Stimulated activated CD8-positive, alpha-beta memory T cell treated with anti-CD3 and anti-CD28 coated beads, Interleukin-4, amount 100 ng/mL, for 24 hours (primary cell): Measurements from ENCODE around the gene NPAS3.

Experiments used
- DNase-seq: peaks from one replicate; pipeline ENCODE4 v3.0.0-alpha.2; 2020; ENCODE audit warnings: low read depth

The NPAS3 gene

DNA sequence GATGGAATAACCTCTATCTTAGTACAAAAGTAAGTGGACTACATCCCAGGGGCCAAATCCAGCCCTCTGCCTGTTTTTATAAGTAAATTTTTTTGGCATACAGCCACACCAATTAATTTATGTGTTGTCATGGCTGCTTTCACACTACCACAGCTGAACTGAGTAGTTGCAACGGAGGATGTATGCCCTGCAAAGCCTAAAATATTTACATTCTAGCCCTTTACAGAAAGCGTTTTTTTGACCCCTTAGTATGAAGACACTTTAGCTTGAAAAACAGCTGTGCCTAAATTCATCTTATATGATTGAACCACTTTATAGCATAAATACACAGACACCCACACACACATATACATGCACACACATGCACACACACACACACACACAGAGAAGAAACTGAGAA lies 510.6 kb downstream of the NPAS3 start:
- no peak for DNase-seq

DNA sequence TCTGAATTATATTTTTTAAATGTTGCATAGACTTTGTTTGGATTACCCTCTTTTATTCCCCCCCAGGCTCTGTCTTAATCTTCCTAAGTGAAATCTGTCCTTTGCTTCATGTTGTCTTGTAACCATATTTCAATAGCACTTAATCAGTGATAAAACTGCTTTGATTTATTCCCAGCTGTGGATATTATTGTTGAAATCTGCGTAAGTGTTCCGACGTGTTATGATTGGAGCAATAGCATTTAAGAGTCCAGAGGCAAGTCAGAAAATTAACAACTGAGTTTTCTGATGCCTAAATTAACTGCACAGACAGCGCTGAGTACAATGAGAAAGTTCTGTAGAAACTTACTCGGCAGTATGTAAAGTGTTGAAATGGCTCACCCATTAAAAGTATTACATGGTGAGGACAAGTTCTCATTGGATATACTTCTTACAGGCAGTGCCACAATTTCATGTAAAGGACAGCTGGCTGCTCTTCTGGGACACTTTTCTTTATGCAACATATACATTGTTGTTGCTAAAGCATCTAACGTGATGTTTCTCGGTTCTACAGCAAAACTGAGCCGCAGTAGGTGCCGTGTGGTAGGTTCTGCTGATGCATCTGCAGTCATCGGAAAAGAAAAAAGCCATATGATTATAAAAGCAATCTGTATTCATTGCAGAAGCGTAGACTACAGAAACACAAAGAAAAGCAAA lies 511.2 kb downstream of the NPAS3 start:
- DNase-seq, result no peak

DNA sequence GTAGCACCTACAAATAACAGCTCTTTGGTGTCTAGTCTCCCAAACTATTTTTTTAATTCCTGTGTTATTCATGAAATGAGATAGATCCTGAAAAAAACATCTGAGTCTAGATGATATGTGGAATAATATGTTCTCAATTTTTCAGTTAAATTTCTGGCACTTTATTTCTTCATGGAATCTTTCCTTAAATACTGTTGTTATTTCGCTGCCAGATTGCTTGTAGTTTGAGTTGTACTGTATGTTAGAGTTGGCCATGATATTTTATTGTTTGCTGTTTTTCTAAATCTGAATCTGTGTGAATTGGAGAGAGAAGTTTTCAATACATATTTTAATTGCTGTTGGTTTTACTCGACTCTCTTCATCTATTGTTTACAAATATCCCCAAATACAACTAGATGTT lies 511.7 kb downstream of the NPAS3 start:
- DNase-seq, result no peak

DNA sequence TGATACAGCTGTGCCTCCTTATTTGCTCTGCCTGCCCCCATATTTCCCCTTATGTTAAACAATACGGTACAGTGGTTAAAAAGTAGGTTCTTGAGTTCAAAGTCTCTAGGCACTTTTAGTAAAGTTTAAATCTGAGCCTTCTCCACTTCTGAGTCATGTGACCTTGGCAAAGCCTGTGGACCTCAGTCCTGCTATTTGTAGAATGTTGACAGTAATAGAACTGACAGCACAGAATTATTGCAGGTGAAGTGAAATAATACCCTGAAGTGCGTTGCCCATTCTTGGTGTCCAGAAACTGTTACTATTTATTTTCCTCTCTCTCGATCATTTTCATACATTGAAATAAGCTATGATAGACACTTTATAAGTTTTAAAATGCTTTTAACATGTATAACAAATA lies 512.5 kb downstream of the NPAS3 start:
- no peak for DNase-seq

DNA sequence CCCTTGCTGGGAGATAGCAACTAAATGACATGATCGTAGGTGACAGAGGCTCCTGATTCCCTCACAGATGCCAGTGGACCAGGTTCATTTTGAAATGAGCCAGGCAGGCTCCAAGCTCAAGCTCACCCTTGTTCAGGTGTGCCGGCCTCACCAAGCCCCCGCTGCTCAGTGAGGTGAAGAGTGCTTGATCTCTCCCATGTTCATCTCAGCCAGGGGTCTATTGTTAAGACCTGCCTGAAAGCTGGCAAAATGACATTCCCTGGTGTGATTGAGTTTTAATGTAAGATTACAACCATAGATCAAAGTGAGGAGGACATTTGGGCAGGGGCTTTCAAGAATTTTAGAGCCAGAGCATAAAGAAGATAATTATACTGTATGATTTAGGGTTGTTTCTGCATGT lies 514.3 kb downstream of the NPAS3 start:
- DNase-seq, result no peak

DNA sequence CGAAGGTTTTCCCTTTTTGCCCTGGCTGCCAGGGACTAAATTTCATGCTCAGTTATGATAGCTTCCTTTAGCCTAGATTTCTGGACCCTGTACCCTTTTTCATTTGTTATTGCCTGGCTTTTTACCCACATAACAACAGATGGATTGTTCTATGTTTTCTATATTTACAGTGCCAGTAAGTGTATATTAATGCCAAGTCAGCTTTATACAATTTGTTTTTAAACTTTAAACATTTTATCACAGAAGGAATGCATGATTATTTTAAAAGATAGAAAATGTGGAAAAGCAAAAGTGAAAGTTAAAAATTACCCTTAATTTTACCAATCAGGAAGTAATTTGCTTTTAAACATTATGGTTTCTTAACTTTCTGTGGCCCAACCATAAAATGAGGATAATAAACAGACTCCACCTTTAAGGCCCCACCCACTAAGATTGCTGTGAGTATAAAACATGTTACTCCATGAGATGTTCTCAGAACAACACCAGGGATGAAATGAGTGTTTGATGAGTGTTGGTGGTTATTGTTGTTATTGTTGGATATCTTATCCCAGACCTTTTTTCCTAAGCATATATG lies 515.4 kb downstream of the NPAS3 start:
- no peak for DNase-seq

DNA sequence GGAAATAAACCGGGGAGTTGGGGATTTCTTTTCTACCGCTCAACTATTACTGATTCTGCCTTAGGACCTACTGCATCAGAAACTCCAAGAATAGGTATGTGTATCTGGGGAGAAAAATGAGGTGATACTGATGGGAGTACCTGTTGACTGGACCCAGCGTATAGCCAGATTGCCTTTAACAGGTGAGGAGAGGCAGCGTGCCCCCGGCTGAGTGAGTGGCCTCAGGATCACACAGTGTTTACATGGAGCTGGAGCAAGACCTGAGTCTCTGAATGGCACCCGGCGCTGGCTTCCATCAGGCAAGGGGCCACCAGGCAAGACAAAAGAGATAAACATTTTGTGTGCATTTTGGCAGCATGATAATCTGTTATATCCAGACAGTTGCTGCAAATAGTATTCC lies 516.0 kb downstream of the NPAS3 start:
- DNase-seq, result no peak

DNA sequence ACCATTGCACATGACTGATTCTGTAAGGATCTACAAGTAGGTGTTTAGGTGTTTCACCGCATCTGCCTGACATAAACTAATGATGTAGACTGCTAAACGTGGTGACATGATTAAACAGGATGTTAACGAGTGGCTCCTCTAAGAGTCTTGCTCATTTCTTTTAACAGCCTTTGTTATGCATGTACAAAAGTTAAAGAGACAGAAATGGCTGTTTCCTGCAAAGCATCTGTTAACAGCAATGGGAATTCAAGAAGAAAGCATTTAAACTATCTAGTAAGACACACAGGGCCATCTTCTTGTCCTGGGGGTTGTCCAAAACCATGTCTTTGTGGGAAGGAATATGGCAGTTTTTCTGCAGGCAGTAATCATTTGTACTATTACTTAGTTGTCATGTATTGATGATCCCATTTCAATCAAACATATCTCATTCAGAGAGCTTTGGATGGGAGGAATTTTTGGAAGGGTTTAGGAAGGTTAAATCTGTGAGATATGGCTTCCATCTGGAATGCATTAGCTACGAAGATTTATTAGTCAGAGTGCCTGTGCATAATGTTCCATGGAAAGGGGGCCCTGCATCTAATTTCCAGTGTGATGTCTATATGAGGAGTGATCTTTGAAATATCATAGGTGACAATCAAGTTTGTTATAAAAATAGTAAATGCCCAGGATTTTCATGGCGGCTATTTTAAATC lies 517.1 kb downstream of the NPAS3 start:
- DNase-seq, result no peak

DNA sequence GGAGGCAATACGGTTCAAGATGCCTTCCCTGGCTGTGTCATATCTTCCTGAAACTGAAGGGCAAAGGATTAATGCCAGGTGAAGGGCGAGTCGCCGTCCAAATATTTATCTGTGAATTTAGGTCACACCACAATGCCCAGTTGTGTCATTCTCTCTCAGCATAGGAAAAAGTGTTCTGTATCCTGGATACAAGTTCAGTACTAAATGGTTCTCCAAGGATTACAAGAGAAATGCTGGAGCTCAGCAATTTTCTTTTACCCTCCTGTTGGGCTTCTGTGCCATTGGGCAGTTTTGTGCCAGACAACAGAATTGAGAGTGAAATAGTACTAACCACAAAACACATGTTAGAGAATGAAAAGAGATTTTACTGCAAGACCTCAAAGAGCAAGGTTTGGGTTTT lies 518.3 kb downstream of the NPAS3 start:
- DNase-seq, result no peak

DNA sequence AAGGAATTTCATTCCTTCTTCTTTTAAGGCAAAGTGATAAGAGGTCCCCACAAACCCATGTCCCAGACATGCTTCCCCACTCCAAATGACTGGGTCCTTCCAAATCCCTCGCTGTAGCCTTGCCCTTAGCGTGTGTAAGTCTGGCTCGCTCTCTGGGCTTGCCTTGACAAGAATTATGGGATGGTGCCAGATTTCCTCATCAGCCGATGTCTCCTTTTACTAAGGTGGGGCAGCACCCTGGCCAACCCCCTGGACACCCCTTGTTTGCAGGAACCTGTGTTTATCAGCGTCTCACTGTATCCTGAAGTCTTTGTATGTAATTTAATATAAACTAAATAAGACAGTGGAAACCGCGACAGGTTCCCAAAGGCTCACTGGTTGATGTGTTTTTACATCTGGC lies 518.9 kb downstream of the NPAS3 start:
- no peak for DNase-seq

DNA sequence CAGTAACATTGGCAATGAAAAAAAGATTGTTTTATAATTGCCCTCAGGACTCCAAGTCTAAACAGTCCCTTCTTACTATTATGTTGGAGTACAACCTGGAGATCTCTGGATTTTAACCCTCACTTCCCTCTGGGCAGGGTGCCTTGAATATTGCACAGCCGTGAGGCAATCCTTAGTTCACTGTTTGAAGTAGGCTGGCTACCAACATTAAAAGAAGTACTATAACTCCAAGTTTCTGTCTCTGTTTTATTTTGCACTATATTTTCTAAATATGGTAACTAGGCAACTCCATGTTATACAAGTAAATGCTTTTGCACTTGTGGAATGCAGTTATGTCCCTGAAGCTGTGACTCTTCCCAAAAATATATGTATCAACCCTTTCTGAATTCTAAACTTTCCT lies 521.5 kb downstream of the NPAS3 start:
- DNase-seq, result no peak

DNA sequence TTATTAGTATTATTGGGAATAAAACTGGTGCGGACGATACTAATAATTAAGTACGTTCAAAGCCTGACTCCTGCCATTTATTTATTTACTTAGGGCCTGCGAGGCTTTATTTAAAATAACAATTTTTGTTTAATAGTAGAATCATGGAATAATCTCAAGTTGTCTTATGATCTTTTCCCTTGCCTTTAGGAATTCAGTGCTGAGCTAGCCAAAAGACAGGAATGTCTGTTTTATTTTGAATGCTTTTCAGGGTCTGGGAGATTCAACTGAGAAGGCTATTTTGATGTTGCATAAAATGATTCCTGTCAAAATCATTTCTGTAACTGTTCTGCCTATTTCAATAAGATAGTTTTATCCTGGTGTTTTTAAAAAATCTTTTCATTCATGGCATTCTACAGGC lies 522.4 kb downstream of the NPAS3 start:
- no peak for DNase-seq

DNA sequence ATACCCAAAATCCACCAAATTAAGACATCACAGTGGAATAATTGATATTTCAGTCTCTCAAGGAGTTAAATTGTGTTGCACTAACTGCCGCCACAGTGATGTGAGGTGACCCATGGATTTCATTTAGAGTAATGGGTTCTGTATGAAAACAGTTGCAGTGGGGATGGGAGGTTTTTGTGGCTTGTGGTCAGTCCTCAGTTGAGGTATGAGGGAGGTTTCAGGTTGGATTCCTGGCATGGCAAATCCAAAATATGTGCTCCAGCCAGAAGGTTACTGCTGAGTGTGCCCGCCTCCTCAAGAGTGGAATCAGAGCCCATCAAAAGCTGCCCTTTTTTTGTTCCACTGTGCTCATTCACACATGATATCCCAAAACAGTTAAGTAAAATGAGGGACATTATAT lies 525.1 kb downstream of the NPAS3 start:
- DNase-seq, result no peak

DNA sequence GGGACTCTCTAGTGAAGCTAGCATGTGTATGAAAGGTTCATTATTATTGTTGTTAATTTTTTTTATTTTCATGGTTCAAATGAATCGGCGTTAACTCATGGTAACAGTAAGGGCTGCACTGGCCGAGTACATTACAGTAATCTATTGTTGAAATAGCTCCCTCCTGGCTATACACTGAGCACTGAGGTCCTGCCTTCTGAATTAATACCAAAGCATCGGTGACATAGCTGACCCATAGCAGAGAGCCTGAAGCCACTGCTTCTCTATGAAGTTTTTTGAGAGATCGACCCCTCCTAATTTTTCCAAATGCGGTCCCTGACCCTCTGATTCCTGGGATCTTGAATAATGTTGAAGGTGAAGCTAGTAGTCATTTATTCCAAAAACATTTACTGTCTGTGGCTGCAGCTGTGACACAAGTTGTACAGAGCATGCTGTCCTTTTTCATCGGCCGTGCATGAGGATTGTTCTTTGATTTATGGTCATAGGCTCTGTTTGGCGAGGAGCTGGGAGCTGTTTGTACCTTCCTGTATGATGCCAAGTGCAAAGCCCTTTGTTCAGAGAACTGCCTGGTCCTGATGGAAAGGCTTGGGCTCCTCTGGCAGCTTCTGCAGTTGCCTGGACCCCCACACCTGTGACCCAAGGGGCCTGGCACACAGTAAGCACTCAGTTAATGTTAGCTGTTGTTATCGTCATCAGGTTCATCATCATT lies 525.7 kb downstream of the NPAS3 start:
- no peak for DNase-seq

DNA sequence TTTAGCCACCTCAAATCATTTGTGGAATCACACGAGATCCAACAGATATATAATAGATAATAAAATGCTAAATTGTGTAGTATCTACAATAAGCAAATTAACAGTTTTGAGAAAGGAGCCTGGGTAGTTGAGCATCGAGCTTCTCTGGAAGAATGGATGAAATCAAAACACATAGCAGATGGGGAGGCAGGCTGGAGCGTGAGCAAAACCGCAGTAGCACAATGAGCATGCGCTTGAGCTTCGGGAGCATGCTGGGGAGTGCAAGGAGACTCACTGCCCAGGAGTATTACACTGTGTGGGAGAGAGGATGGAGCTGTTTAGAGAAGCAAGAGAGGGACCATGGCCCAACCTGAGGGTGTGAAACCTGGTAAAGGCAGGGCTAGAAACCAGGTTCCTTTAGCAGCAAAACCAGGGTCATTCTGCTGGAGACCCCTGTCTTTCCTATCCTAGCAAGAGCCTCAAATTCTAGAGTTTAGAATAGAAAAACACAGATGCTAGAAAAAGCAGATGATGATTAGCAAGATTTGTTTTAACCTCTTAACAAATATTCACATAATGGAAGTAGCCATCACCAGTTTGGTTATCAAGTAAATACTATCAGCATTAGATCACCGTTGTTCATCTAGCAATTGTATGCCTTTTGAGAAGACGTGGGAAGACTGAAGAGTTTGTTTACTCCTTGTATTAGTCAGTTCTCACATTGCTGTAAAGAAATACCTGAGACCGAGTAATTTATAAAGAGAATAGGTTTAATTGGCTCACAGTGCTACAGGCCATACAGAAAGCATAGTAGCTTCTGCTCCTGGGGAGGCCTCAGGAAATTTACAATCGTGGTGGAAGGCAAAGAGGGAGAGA lies 527.4 kb downstream of the NPAS3 start:
- DNase-seq, result no peak

DNA sequence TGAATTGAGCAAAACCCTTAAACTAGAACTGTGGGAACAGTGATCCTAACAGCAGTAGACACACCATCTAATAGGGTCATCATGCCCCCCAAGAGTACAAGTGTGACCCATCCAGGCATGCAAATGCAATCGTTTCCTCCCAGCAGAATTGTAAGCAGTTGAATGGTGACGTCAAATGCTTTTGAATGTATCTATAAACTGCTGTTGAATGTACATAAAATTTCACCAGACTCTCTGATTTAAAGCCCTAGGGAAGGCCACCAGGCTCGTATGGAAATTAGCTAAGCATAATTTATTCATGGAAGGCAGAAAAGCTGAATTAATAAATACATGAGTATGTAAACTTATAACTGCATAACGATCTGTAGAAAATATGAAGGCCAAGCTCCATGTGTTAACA lies 529.3 kb downstream of the NPAS3 start:
- no peak for DNase-seq

DNA sequence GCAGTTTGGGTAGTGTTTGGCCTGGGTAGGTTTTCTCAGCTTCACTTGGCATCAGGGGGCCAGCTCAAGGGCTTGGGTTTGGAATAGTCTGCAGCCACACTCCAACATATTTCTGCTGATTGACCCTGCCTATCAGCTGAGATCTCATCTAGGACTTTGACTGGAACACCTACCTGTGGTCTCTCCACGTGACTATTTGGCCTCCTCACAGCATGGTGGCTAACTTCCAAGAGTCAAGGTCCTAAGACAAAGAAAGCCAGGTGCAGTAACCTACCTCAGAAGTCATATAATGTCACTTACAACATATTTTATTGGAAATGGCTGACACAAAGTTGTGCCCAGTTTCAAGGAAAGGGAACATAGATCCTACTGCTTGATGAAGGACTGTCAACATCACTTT lies 531.2 kb downstream of the NPAS3 start:
- DNase-seq, result no peak

DNA sequence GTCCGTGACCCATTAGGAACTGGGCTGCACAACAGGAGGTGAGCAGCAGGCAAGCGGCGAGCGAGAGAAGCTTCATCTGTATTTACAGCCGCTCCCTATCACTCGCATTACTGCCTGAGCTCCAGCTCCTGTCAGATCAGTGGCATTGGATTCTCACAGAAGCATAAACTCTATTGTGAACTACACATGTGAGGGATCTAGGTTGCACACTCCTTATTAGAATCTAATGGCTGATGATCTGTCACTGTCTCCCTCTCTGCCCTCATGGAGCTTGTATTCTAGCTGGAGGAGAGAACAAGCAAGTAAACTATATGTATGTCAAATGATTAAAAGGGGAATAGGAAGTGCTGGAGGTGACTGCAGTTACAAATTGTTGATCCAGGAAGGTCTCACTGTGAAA lies 533.1 kb downstream of the NPAS3 start:
- no peak for DNase-seq

DNA sequence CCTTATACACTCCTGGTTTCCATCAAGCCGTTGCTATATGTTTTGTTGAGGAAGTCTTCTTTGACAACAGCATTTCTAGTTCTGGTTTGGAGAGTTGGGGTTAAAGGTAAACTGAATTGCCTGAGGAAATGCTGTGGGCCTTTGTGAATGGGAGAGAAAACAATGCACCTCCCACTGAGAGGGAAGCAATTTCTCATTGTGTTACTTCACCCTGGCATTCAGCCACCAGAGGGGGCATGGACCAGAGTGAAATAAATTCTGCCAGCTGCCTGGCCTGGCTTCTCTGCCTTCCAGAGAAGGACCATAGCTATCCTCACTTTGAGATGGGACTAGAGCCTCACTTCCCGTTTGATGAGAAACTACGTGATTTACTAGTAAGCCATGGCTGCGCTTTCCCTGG lies 536.9 kb downstream of the NPAS3 start:
- DNase-seq, result no peak

DNA sequence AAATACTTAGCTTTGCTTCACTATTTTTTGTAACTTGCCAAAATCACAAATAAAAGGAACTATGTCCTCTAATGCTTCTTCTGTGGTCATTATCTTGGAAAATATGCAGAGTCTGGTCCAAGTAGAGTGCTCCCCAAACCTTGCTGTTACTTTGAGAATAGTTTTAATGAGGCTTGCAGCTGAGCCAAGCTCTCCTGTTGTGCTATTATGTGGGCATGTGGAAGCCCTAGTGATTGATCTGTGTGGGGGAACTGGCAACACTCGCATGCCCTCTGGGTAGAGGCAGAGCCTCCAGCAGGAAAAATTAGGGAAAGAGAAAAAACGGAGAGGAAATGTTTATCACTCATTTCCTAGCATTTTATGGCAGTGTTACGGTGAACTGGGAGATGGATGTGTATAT lies 539.1 kb downstream of the NPAS3 start:
- DNase-seq, result no peak

DNA sequence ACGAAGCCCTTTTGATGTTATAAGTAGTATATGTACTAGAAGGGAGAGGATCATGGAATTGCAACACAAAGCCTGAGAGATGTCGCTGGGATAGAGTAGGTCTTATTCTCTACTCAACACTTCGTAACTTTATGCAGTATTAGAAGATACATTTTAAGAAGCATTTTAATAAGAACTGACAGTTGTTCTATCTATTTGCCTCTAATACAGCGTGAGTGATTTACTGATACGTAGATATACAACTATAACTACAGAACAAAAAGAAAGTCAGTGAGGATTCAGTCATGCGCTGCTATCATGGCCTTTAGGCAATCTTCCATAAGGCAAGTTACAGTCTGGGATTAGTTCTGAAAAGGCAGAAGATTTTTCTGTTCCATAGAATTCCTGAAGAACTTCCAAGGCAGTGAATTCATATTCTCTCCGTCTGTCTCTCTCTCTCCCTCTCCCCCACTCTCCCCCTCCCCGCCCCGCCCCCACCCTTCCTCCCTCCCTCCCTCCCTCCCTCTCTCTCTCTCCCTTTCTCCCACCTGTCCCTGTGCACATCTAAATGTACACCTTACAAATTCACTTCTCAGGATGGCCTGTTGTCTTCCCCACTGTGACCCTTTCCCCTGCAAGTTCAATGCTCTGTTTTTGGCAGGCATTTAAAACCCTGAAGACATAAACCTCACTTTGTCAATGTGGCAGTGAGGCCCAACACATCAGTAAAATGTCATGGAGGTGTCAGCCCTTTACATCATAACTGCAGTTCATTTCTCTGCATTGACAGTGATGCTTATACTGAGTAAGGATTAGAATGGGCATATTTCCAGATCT lies 541.6 kb downstream of the NPAS3 start:
- DNase-seq, result no peak

DNA sequence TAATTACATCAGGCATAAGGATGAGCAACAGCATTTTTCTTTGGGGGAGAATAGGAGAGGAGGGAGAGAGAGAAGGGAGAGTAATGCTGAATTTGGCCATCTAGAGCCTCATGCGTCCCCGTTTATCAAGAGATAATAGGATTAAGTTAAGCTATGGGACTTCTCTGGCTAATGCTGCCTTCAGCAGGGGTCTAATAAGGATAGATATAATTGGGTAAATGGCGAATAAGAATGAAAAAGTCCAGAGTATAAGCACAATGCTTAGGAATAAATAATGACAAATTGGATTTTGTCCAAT lies 542.2 kb downstream of the NPAS3 start:
- DNase-seq, result no peak
